Activated T-cell treated with anti-CD3 and anti-CD28 coated beads for 1 hour (primary cell): Measurements from ENCODE around the gene HTT.

ENCODE experiments used
- DNase-seq: peaks from one replicate; pipeline ENCODE4 v3.0.0-alpha.2; 2020; ENCODE audit warnings: low read depth

The HTT gene

DNA sequence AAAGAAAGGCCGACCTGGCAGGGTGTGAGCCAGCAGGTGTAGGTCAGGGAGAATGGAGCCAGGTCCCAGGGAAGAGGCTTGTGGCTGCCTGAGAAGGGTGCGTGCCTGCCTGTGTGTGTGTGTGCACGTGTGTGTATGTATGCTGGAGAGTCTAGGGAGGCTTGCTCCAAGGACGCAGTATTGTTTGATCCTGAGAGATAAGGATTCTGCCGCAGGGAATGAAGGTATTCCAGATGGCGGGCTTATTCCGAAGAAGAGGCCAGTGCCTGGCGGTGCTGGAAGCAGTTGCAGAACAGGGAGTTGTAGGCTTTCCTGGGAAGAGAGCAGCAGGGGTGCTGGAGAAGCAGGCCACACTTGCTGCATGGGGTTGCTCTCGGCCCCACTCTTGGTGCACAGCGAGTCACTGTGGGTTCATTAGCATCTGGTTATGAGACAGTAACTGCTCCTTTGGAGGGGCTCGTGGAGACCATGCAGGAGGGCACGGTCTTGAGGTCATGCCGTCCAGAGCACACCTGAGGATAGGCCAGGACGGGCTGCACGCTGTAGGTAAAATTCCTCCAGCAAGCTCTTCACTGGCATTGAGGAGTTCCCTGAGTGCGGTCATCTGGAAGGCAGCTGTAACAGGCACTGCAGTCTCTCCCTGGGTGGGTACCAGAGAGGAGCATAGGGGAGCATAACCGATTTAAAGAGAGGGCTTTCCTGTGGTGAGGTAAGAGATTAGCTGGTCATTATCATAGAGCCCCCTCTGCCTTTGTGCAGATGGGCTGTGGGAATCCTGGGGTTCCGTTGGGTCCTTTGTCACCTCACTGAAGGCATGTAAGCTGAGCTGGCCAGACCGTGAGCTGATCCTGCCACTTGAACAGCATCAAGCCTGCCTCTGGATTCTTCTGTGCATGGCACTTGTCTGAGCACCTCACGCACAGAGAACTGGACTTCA, 144.6 kb downstream of the HTT start:
- DNase-seq, result no peak

GRCh38 chr4:3219761-3220475, 145.4 kb downstream of the HTT start:
- no peak for DNase-seq

DNA sequence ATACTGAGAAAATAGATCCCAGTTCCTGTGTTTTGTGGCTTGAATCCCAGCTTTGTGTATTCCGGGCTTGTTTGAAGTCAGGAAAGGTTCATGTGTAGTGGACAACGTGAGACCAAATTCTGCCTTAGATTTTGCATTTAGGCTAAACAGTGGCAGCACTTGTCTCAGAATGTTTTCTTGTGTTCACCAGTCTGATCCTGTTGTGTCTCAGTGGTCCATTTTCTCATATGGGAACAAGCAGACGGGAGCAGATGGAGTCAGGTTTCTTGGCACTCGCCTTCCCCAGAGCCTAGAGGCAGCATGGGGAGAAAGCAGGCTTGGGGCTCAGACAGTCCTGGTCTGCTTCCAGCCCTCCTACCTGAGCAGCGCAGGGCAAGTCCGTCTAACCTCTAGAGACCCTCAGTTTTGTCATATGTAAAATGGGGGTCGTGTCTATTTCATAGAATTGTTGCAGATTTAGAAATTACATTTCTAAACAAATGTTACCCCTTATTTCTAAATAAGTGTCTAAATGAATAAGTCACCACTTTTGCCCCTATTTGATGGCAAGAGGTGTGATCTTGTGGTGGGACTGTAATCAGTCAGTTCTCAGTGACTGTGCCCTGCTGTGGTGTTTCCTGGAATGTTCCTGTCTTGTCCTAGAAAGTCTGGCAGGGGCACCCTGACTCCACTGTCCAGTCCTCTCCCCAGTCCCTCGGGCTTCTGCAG, 146.1 kb downstream of the HTT start:
- no peak for DNase-seq

GRCh38 chr4:3221184-3221494, 146.7 kb downstream of the HTT start:
- no peak for DNase-seq

DNA sequence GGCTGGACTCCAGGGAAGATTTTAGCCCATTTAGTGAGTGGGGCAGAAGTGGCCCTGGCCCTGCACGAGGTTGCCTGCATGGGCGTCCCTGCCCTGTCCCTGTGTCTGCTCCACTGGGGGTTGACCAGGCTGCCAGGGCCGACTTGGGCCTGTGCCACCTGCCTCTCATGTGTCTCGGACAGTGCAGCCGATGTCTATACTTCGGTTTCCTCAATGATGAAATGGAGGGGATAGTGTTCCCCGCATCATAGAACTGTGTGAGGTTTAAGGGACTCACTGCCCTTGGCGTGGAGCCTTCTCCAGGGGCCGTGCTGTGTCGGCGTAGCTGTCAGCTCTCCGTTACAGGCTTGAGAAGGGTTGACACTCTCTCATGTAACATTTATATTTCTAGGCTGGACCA, 147.5 kb downstream of the HTT start:
- no peak for DNase-seq

DNA sequence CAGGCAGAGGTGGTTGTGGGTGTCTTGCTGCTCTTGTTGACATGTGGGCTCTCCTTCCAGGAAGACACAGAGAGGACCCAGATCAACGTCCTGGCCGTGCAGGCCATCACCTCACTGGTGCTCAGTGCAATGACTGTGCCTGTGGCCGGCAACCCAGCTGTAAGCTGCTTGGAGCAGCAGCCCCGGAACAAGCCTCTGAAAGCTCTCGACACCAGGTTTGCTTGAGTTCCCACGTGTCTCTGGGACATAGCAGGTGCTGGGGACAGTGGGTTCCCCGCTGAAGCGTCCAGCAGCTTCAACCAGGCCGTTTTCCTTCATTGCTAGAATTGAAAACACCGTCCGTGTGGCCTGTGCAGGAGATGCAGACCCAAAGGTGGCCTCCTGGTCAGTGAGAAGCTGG, 148.9 kb downstream of the HTT start:
- no peak for DNase-seq

DNA sequence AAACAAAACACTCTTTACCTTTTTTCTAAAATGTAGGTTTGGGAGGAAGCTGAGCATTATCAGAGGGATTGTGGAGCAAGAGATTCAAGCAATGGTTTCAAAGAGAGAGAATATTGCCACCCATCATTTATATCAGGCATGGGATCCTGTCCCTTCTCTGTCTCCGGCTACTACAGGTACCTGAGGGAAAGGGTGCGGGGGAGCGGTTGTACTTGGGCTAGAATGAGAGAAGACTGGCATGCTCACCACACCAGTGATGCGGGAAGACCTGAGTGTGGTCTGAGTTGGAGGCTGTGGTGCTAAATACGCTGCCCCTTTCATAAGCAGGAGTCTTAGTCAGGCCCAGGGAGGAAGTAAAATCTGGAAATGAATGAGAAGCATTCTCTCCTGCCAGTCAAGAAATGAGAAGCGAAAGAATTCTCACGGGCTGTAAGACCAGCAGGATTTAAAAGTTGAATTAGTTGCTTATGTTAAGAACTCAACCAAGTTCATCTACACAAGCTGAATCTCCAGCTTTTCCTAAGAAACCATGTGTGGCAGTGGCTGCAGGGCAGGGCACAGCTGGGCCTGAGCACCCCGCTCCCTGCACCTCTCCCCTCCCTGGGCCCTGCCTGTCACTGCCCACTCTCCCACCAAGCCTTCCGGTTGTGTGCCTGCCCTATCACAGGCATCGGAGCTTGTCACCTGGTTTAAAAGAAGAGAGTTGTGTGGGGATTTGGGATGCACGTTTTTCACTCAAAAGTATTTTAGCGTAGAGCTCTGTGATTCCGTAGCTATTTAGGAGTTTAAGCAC, 149.7 kb downstream of the HTT start:
- DNase-seq, result no peak

DNA sequence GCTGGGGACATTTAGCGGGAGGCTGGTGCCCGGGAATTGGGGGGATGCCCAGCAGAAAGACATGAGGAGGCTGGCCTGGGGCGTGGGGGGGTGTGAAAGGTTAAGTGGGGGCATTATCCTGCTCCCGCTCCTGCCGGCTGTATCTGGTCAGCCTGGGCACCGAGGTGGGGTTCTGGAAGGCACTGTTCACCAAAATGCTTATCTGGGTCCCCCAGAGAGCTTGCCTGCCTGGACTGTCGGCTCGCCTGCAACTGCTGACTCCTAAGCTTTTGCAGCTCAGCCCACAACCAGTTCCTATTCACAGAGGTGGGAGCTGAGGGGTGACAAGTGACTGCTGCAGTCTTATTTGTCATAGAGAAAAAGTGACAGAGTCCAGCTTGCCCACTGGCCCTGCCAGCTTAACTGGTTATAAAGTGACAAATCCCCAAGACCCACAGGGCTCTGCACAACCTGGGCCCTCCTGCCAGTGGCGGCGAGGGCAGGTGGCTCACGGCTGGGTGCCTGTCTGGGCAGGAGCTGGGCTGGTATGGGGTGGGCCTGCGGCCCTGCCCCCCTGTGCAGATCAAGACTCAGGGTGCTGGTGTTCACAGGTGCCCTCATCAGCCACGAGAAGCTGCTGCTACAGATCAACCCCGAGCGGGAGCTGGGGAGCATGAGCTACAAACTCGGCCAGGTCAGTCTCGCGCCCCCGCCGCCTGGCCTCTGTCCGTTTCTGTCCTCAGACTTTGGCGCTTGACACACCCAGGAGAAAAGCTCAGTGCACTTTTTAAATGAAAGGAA, 150.8 kb downstream of the HTT start:
- no peak for DNase-seq

- DNase-seq, result no peak
These were observed 151.5 kb downstream of the HTT start for GRCh38 chr4:3225936-3226335.

DNA sequence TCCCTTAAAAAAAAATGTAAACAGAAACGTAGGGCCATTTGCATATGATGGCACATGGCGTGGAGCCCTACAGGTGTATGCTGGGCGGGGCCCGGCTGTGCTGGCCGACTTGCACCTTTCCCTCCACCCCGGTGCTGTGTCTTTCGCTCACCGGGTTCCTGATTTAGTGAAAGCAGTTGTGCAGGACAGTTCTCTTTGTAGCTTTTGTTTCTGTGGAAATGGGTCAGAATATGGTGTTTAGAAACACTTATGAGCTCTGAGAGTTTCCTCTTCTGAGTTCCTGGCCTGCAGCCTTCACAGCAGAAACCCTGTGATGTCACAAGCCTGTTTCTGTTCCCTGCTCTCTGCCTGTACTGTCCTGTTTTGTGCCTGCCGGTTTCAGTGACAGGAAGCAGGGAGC, 152.0 kb downstream of the HTT start:
- no peak for DNase-seq

DNA sequence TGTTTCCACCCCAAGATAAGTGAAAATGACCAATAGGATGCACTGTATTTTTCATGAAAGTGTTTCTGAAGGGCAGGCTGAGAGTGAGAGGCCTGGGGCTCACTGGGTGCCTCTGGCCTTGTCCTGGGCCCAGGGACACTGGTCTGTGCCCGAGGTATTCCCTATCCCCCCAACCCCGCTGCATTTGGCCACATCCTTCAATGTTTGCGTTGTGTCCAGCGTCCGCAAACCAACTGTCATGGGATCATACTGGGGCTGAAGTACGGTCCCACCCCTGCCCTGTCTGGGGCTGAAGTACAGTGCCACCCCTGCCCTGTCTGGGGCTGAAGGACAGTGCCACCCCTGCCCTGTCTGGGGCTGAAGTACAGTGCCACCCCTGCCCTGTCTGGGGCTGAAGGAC, 152.5 kb downstream of the HTT start:
- DNase-seq, result no peak

GRCh38 chr4:3227878-3228675, 153.6 kb downstream of the HTT start:
- no peak for DNase-seq

DNA sequence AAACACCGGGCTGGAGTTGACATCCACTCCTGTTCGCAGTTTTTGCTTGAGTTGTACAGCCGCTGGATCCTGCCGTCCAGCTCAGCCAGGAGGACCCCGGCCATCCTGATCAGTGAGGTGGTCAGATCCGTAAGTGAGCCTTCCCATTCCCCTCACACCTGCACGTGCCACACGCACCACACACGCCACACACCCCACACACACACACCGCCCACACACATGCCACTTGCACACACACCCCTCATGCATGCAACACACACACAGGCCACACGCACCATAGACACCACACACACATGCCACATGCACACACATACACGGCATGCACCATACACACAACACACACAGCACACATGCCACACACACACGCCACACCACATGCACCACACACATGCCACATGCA, 154.4 kb downstream of the HTT start:
- no peak for DNase-seq

DNA sequence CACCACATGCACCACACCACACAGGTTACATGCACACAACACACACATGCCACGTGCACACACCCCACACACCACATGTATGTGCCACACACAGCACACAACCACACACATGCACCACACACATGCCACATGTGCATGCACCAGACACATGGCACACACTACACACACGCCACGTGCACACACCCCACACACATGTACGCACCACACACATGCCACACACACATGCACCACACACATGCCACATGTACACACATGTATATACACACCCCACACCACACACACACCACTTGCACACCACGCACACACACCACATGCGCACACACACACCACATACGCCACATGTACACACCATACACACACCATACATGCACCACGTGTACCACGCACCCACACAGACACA, 154.8 kb downstream of the HTT start:
- no peak for DNase-seq

GRCh38 chr4:3229964-3230363, 155.5 kb downstream of the HTT start:
- no peak for DNase-seq

DNA sequence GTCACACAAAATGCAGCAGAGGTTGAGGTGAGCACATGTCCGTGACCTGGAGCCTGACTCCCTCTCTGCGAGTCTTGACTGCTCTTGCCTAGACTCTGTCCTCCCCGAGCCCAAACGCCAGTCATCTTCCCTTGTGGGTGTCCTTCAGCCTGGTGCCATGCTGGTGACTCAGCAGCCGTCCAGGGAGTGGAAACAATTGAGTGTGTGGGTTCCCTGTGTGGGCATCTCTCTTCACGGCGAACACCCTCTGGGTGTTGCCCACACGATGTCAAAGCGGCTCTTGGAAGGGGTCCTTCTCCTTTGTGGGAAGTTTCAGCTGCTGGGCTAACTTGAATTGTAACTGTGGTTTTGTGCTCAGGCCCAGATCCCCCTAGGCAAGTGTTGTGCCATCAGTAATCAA, 157.0 kb downstream of the HTT start:
- no peak for DNase-seq

DNA sequence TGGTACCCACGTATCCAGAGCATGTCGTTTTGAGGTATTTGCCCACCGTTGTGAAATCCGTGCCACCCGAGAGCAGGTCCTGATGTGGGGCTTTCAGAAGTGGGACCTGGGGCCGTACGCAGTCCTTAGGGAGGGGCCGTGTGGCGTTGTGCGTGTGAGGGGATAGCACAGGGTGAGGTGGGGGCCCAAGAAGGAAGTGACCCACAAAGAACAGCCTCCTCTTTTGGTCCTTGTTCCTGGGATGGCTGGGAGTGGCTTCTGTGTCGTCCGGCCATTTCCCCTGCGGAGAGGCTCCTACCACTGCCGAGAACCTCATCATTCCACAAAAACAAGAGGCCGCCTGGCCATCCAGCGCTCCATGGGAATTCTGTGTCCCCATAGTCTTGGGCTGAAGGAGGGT, 157.5 kb downstream of the HTT start:
- DNase-seq, result no peak

GRCh38 chr4:3232871-3233271, 158.4 kb downstream of the HTT start:
- DNase-seq, result no peak

DNA sequence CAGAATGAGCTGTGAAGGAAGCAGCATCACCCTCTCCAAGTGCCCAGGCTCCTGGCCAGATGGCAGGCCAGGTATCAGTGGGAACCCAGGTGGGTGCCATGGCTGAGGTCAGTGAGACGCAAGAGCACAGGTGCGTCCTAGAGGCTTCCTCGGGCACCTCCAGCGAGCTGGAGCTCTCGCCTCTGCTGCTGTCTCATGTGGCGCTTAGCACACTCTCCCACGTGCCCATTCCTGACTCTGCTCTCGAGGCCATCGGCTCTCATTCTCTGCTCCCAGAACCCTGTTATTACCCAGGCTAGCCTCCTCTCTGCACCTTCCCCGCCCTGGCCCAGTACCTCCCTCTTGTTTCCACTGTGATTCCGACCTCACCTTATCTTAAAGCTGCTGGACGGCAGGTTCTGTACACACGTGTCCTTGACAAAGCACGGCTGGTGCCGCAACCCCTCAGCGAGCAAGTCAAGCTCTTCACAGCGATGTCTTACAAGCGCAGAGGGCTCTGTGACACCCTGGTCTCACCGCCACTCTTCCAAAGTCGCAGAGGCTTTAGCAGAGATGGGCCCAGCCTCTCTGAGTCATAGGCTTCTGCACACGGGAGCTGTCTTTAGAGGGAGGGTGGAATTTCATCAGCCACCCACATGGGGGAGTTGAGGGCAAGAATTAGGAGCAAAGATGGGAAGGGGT, 159.1 kb downstream of the HTT start:
- DNase-seq, result no peak
